ENCODE measurements around the gene BYSL.

DNA sequence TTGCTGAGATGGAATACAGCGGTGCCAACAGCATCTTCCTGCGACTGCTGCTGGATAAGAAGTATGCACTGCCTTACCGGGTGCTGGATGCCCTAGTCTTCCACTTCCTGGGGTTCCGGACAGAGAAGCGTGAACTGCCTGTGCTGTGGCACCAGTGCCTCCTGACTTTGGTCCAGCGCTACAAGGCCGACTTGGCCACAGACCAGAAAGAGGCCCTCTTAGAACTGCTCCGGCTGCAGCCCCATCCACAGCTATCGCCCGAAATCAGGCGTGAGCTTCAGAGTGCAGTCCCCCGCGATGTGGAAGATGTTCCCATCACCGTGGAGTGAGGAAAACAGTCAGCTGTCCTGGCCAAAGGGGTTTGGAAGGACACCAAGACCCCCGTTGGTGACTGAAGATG lies 11.1 kb downstream of the BYSL start:
- TF ChIP-seq, protein P1, sequence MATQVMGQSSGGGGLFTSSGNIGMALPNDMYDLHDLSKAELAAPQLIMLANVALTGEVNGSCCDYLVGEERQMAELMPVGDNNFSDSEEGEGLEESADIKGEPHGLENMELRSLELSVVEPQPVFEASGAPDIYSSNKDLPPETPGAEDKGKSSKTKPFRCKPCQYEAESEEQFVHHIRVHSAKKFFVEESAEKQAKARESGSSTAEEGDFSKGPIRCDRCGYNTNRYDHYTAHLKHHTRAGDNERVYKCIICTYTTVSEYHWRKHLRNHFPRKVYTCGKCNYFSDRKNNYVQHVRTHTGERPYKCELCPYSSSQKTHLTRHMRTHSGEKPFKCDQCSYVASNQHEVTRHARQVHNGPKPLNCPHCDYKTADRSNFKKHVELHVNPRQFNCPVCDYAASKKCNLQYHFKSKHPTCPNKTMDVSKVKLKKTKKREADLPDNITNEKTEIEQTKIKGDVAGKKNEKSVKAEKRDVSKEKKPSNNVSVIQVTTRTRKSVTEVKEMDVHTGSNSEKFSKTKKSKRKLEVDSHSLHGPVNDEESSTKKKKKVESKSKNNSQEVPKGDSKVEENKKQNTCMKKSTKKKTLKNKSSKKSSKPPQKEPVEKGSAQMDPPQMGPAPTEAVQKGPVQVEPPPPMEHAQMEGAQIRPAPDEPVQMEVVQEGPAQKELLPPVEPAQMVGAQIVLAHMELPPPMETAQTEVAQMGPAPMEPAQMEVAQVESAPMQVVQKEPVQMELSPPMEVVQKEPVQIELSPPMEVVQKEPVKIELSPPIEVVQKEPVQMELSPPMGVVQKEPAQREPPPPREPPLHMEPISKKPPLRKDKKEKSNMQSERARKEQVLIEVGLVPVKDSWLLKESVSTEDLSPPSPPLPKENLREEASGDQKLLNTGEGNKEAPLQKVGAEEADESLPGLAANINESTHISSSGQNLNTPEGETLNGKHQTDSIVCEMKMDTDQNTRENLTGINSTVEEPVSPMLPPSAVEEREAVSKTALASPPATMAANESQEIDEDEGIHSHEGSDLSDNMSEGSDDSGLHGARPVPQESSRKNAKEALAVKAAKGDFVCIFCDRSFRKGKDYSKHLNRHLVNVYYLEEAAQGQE (IDR thresholded peaks at IDR 0.05; ENCODE audit: borderline replicate concordance), result no peak
- TF ChIP-seq, protein P2, sequence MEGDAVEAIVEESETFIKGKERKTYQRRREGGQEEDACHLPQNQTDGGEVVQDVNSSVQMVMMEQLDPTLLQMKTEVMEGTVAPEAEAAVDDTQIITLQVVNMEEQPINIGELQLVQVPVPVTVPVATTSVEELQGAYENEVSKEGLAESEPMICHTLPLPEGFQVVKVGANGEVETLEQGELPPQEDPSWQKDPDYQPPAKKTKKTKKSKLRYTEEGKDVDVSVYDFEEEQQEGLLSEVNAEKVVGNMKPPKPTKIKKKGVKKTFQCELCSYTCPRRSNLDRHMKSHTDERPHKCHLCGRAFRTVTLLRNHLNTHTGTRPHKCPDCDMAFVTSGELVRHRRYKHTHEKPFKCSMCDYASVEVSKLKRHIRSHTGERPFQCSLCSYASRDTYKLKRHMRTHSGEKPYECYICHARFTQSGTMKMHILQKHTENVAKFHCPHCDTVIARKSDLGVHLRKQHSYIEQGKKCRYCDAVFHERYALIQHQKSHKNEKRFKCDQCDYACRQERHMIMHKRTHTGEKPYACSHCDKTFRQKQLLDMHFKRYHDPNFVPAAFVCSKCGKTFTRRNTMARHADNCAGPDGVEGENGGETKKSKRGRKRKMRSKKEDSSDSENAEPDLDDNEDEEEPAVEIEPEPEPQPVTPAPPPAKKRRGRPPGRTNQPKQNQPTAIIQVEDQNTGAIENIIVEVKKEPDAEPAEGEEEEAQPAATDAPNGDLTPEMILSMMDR (IDR thresholded peaks at IDR 0.05; ENCODE audit: poor library complexity, severe bottlenecking), result no peak
- no peak for TF ChIP-seq EZH2 (IDR thresholded peaks at IDR 0.05; ENCODE audit: borderline replicate concordance, insufficient read depth, low read length, poor library complexity, severe bottlenecking)
